ENCODE measurements around the gene SLIT1.
"Not testable (repeated sequence)": the region's sequence is repeated elsewhere in the genome, so short reads cannot be mapped to it uniquely, and the experiment has no call there.

SLIT1 gene

DNA sequence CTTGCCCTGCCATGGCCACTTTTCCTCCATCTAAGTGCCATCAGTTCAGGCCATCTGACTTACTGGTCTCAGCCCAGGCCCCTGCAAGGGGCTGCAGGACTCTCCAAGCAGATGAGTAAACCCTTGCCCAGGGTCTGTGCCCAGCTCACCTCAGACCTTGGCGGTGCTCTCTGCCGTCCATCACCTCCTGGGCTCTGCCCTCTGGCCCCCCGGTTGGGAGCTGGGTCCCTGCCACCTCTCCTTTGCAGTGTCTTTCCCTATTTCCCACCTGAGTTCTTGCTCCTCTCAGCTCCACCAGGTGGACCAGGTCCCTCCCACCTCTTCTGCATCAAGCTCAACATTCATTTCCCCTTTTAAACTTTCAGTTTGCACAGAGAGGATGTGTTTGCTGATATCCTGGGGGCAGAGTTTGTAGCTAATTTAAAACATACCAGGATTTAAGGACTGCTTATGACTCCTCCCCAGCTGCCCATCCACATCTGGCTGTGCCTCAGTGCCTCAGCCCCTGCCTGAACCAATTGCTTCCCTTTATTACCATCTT, 135.5 kb downstream of the SLIT1 start:
- DNase-seq (ENCODE audit: insufficient read length, low spot score) (no peak), FAIRE-seq (no peak)

DNA sequence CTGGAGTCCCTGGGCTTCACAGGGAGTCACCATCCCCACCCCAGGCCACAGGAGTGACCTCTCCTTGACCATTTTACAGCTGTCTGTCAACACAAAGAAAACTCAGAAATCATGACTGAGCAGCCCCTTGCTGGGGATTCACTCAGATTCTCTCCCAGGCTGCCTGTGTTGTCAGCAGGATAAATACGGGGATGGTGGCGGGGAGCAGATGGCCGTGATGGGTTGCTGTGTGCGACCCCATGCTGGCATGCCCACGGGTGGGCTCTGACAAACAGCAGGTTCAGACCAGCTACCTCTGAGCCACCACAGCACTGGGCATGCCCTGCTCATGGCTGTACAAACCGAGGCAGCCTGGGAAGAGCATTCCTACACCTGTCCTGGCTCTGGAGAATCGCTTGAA, 136.1 kb downstream of the SLIT1 start:
- DNase-seq (ENCODE audit: insufficient read length, low spot score) = no peak
- no peak for FAIRE-seq

- no peak for DNase-seq (ENCODE audit: insufficient read length, low spot score)
- no peak for FAIRE-seq
These were observed 136.9 kb downstream of the SLIT1 start for GRCh38 chr10:97048649-97049427.

DNA sequence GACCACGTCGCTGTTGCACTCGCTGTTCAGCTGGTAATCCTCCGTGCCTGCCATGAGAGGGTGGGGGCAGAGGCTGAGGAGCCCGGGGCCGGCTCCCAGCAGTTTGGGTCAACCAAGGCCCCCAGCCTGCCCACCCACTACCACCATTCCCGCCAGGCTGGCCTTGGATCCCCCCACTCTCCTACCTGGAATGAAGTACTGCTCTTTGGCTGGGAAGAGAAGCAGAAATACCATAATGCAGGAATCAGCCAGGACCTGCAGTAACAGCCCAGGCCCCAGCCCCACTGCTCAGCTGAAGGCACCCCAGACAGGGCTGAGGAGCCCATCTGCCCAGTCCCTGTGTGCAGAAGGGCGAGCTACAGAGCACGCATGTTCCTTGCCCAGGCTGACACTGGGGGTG, 138.0 kb downstream of the SLIT1 start:
- FAIRE-seq = no peak
- no peak for DNase-seq (ENCODE audit: insufficient read length, low spot score)

GRCh38 chr10:97047083-97047736, 138.5 kb downstream of the SLIT1 start:
- DNase-seq (ENCODE audit: insufficient read length, low spot score) (no peak), FAIRE-seq (no peak)

- no peak for FAIRE-seq
- no peak for DNase-seq (ENCODE audit: insufficient read length, low spot score)
These were observed 139.2 kb downstream of the SLIT1 start for GRCh38 chr10:97046456-97047082.

- DNase-seq (ENCODE audit: insufficient read length, low spot score) (no peak), FAIRE-seq (no peak)
These were observed 142.2 kb downstream of the SLIT1 start for GRCh38 chr10:97043563-97043855.

- no peak for FAIRE-seq
- DNase-seq (ENCODE audit: insufficient read length, low spot score) = no peak
These were observed 142.8 kb downstream of the SLIT1 start for GRCh38 chr10:97042716-97043562.

GRCh38 chr10:97042081-97042480, 143.7 kb downstream of the SLIT1 start:
- no peak for FAIRE-seq
- no peak for DNase-seq (ENCODE audit: insufficient read length, low spot score)

DNA sequence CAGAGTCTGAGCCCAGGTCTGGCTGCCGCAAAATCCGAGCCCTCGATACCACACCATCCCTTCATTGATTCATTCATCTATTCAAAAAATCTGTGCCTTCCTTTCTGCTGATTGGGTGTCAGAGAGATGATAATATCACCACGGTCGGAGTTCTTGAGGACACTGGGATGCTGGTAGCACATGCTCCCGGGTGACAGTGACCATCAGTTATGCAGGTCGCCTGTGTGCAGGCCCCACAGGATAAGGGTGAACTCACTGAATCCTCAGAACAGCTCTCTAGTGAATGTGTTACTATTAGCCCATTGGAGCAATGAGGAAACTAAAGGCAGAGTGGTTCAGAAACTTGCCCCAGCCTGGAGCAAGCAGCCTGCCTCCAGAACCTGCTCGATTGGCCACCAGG, 145.1 kb downstream of the SLIT1 start:
- no peak for DNase-seq (ENCODE audit: insufficient read length, low spot score)
- FAIRE-seq = no peak

GRCh38 chr10:97040248-97040584, 145.5 kb downstream of the SLIT1 start:
- DNase-seq (ENCODE audit: insufficient read length, low spot score) = no peak
- no peak for FAIRE-seq

DNA sequence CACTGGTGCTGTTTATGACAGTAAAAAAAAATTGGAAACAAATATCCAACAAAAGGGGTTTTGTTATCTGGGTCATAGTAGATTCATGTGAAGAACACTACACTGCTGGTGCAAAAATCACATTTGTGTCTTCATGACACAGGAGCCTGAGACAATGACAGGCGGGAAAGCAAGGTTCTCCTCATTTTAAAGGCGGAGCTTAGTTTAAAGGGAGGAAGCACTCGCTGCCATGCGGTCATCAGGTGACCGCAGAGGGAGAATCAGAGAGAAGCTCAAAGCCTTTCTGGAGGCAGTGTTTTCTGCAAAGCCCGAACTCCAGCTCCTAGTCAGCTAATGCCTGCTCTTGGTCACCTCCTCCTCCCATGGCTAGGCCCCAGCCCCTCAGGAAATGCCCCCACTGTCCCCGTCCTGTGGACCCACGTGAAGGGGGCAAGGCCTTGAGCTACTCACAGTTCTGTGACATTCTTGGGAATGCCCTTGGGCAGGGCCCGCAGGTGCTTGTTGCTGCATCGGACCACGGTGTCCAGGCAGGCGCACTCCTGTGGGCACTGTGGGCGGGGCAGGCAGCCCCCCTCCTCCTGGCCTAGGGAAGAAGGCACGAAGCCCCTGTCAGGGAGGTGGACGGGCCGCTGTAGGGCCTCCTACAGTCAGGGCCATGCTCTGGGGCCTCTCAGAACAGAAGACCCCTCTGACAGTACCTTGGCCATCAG, 146.1 kb downstream of the SLIT1 start:
- FAIRE-seq = no peak
- no peak for DNase-seq (ENCODE audit: insufficient read length, low spot score)

DNA sequence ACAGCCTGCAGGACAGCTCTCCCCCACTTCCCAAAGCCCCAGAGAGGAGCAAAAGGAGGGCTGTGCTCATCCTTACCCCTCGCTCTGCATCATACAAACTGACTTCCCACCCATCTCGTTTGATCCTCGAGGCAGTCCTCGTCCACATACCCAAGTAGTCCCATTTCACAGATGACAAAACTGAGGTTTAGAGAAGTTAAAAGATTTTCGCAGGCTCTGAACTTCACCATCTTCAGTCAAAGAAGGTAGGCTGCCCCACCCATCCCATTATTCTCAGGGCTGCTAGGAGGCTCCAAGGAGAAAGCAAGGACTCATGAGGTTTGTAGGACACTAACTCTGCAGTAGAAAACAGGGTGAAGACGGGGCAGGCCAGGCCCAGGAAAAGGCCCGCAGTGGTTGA, 147.1 kb downstream of the SLIT1 start:
- DNase-seq (ENCODE audit: insufficient read length, low spot score) (no peak), FAIRE-seq (no peak)

DNA sequence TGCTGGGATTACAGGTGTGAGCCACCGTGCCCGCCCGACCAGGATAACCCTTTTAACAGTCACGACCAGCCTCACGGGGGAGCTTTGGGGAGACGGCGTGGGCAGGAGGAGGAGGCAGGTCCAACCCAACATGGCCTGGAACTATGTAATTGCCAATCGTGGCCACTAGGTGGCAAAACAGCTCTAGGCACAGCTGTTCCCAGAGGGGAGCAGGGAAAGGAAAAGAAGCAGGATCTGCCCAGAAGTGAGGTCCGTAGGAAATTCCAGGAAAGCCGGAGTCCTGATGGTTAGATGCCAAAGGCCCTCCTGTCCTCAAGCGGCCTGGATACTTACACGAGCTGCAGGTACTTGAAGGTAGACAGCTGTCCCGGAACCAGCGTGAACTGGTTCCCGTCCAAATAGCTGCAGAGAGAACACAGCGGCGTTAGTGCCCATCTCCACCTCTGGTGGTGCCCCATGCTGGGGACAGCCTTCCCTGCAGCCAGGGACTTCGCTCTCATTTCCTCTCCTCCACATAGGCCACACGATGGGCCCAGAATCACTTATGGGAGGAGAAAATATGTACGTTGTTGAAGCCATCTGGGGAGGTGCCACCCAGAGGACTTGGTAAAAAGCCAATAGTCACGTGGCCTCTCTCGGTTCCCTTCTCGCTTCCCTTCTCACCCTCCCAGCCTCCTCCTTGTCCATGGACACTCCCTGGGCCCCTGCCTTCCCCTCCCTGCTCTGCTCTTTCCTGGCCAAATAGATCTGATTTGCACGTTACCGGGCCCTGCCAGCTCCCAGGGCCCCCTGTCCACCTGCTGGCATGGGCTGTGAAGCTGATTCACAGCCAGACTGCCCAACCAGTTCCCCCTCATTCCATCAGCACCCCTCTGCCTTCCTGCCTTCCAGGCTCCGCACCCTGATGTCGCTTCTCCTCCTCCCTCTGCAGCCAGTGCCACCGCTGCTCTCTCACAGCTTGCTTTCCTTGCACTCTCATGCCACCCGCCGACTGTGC, 148.1 kb downstream of the SLIT1 start:
- FAIRE-seq (peak; percentile 93), DNase-seq (ENCODE audit: insufficient read length, low spot score) (peak; percentile 82)

GRCh38 chr10:97034958-97035769, 150.6 kb downstream of the SLIT1 start:
- FAIRE-seq (no peak), DNase-seq (ENCODE audit: insufficient read length, low spot score) (no peak)

DNA sequence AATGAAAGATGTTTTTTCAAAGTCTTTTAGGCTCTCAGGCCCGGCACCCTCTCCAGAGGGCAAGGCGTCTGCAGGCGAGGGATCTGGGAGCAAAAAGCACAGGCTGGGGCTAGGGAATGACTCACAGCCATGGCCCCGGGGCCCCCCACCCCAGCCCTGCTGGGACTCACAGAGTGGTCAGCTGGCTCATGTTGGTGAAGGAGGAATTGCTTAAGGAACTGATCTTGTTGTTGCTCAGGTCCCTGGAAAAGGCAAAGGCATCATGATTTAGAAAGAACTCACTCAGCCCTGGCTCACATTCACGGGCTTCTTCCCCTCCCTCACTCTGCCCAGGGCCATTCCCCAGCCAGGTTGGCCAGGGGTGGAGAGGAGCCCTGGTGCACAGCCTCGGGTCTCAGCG, 151.5 kb downstream of the SLIT1 start:
- DNase-seq (ENCODE audit: insufficient read length, low spot score) = no peak
- FAIRE-seq = no peak

DNA sequence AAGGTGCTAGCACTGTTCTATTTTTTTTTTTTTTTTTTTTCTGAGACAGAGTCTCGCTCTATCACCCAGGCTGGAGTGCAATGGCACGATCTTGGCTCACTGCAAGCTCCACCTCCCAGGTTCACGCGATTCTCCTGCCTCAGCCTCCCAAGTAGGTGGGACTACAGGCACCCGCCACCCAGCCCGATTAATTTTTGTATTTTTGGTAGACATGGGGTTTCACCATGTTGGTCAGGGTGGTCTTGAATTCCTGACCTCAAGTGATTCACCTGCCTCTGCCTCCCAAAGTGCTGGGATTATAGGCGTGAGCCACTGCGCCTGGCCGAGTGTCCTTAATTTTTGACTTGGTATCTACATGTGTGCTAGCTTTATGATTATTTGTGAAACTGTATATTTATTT, 151.9 kb downstream of the SLIT1 start:
- not testable (repeated sequence) for FAIRE-seq; DNase-seq (ENCODE audit: insufficient read length, low spot score)

DNA sequence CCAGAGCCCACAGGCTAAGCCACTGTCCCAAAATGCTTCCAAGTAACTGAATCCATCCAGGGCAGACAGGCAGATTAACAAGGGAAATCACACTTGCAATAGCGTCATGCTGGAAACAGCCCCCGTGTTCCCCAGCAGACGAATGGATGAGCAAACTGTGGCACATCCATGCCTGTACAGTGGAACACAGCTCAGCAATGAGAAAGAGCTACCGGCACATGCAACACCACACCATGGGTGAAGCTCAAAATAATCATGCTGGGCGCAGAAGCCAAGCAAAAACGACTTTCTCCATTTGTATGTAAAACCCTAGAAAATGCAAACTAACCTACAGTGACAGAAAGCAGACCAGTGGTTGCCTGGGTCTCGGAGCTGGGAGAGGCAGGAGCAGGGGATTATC, 153.1 kb downstream of the SLIT1 start:
- DNase-seq (ENCODE audit: insufficient read length, low spot score) (no peak), FAIRE-seq (no peak)
